ENCODE data around the gene SLC35B3. TPM values are rescaled to one million over a fixed set of nuclear protein-coding genes. Genes with fewer than 3 reads are reported as not detected.
"Not testable (repeated sequence)": the region's sequence is repeated elsewhere in the genome, so short reads cannot be mapped to it uniquely, and the experiment has no call there.

The SLC35B3 gene
- total and polyA plus RNA-seq, 9 of the 15 experiments (the other 6 are each of a cell fraction or from before 2014, with no cell fraction given): 7.6 to 19.1 (median 11.3) TPM

DNA sequence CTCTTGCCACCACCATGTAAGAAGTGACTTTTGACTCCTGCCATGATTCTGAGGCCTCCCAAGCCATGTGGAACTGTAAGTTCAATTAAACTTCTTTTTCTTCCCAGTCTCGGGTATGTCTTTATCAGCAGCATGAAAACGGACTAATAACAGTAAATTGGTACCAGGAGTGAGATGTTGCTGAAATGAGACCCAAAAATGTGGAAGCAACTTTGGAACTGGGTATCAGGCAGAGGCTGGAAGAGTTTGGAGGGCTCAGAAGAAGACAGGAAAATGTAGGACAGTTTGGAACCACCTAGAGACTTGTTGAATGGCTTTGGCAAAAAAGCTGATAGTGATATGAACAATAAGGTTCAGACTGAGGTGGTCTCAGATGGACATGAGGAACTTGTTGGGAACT lies 8.8 kb downstream of the SLC35B3 start:
- ATAC-seq; DNase-seq (ENCODE audit: extremely low read depth in 1 of 4, low spot score in 3 of 4); H3K4me2 ChIP-seq (ENCODE audit: insufficient read depth, low read length); FAIRE-seq; H3K79me2 ChIP-seq (ENCODE audit: control insufficient read depth, insufficient read depth, low read length); H3K27ac ChIP-seq (ENCODE audit: extremely low read depth, low read depth, low read length); H4K20me1 ChIP-seq (replicated peaks; ENCODE audit: control insufficient read depth, insufficient read depth, low read length); H2AFZ ChIP-seq (ENCODE audit: low read depth, low read length); H3K27me3 ChIP-seq (ENCODE audit: control insufficient read depth in 2 of 2, insufficient read depth in 2 of 2, low read length in 2 of 2); H3K4me1 ChIP-seq (replicated peaks in 1 of 2; ENCODE audit: control insufficient read depth in 2 of 2, insufficient read depth in 2 of 2, low read length in 2 of 2); POLR2A ChIA-PET; BruUV-seq (replicated peaks); H3K4me3 ChIP-seq; H3K9me1 ChIP-seq (ENCODE audit: control insufficient read depth, insufficient read depth, low read length); CTCF ChIA-PET (ENCODE audit: low intra/inter-chr PET ratio); H3K9me3 ChIP-seq (replicated peaks; ENCODE audit: control insufficient read depth, insufficient read depth, low read depth, low read length); intact Hi-C loops (cut with micrococcal nuclease); H3K9ac ChIP-seq (ENCODE audit: insufficient read depth in 1 of 2, low read depth in 2 of 2, low read length in 2 of 2): not testable (repeated sequence)
- WGBS (ENCODE audit: insufficient coverage, low coverage, missing lambda C conversion rate): 70% methylated on average over 2 of the region's 2 CpGs
- H3K36me3 ChIP-seq (ENCODE audit: control insufficient read depth, insufficient read depth, low read length): peaks cover 27% of the 10 kb centered on the region
- peak; percentile 76 for TF ChIP-seq ZNF707 (CRISPR knock-in tag; conservative IDR thresholded peaks at IDR 0.05)
- in situ Hi-C loops (cut with MboI): loop anchor here (25.0 kb wide), 1 partner anchor 2011 kb away; no protein-coding TSS in a partner anchor

GRCh38 chr6:8420031-8420588 lies 15.2 kb downstream of the SLC35B3 start:
- H3K4me1 ChIP-seq (replicated peaks in 1 of 2; ENCODE audit: control insufficient read depth in 2 of 2, insufficient read depth in 2 of 2, low read length in 2 of 2): no peaks in the 10 kb centered on the region
- H2AFZ ChIP-seq (ENCODE audit: low read depth, low read length): no peak overlapping the region
- no peaks in the 10 kb centered on the region for H3K79me2 ChIP-seq (ENCODE audit: control insufficient read depth, insufficient read depth, low read length)
- H3K9me3 ChIP-seq (replicated peaks; ENCODE audit: control insufficient read depth, insufficient read depth, low read depth, low read length): no peaks in the 10 kb centered on the region
- no peak for ATAC-seq
- H3K9me1 ChIP-seq (ENCODE audit: control insufficient read depth, insufficient read depth, low read length): no peaks in the 10 kb centered on the region
- no peak for FAIRE-seq
- no peak overlapping the region for H3K4me3 ChIP-seq
- peaks cover 37% of the 10 kb centered on the region; the same call in 2 of the 3 replicates for H3K36me3 ChIP-seq (ENCODE audit: control insufficient read depth, insufficient read depth, low read length)
- TF ChIP-seq, protein P1, sequence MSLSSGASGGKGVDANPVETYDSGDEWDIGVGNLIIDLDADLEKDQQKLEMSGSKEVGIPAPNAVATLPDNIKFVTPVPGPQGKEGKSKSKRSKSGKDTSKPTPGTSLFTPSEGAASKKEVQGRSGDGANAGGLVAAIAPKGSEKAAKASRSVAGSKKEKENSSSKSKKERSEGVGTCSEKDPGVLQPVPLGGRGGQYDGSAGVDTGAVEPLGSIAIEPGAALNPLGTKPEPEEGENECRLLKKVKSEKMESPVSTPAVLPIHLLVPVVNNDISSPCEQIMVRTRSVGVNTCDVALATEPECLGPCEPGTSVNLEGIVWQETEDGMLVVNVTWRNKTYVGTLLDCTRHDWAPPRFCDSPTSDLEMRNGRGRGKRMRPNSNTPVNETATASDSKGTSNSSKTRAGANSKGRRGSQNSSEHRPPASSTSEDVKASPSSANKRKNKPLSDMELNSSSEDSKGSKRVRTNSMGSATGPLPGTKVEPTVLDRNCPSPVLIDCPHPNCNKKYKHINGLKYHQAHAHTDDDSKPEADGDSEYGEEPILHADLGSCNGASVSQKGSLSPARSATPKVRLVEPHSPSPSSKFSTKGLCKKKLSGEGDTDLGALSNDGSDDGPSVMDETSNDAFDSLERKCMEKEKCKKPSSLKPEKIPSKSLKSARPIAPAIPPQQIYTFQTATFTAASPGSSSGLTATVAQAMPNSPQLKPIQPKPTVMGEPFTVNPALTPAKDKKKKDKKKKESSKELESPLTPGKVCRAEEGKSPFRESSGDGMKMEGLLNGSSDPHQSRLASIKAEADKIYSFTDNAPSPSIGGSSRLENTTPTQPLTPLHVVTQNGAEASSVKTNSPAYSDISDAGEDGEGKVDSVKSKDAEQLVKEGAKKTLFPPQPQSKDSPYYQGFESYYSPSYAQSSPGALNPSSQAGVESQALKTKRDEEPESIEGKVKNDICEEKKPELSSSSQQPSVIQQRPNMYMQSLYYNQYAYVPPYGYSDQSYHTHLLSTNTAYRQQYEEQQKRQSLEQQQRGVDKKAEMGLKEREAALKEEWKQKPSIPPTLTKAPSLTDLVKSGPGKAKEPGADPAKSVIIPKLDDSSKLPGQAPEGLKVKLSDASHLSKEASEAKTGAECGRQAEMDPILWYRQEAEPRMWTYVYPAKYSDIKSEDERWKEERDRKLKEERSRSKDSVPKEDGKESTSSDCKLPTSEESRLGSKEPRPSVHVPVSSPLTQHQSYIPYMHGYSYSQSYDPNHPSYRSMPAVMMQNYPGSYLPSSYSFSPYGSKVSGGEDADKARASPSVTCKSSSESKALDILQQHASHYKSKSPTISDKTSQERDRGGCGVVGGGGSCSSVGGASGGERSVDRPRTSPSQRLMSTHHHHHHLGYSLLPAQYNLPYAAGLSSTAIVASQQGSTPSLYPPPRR (CRISPR knock-in tag; IDR thresholded peaks at IDR 0.05; ENCODE audit: borderline replicate concordance): no peak
- peak; percentile 60; the same call in 1 of the 2 replicates for TF ChIP-seq CEBPB (tag; IDR thresholded peaks at IDR 0.05)
- TF ChIP-seq CEBPG (CRISPR knock-in tag; IDR thresholded peaks at IDR 0.05): no peak
- 0 out of 4 replicates have a peak, but pooled peaks have one; percentile 15 to 25 for TF ChIP-seq CEBPG (tag; conservative IDR thresholded peaks at IDR 0.05 in 1 of 2, IDR thresholded peaks at IDR 0.05 in 1 of 2)
- CTCF ChIA-PET (ENCODE audit: low intra/inter-chr PET ratio): no interaction called here
- intact Hi-C loops (cut with micrococcal nuclease) (no loop called here), in situ Hi-C loops (cut with MboI) (no loop called here)
- 82% methylated on average over 3 of the region's 3 CpGs for WGBS (ENCODE audit: insufficient coverage, low coverage, missing lambda C conversion rate)
- no peak overlapping the region for H3K9ac ChIP-seq (ENCODE audit: insufficient read depth in 1 of 2, low read depth in 2 of 2, low read length in 2 of 2)
- POLR2A ChIA-PET: no interaction called here
- BruUV-seq (replicated peaks): no TSS peak
- H3K27ac ChIP-seq (ENCODE audit: extremely low read depth, low read depth, low read length): no peak overlapping the region
- DNase-seq (ENCODE audit: extremely low read depth in 1 of 4, low spot score in 3 of 4): no peak
- H4K20me1 ChIP-seq (replicated peaks; ENCODE audit: control insufficient read depth, insufficient read depth, low read length): no peaks in the 10 kb centered on the region
- H3K4me2 ChIP-seq (ENCODE audit: insufficient read depth, low read length): no peak overlapping the region
- no peaks in the 10 kb centered on the region for H3K27me3 ChIP-seq (ENCODE audit: control insufficient read depth in 2 of 2, insufficient read depth in 2 of 2, low read length in 2 of 2)

Data from K562 (cell line).